Measurements from ENCODE around the gene AKAP13.

- TF ChIP-seq POLR2A (IDR thresholded peaks at IDR 0.05) (no peak), CTCF (IDR thresholded peaks at IDR 0.05) (no peak)
Measured at GRCh38 chr15:85614059-85614458, 233.7 kb downstream of the AKAP13 start.

Measured in uterus (tissue), 2 donors.